ENCODE data around the gene TM2D3. TPM values are rescaled to one million over a fixed set of nuclear protein-coding genes. Genes with fewer than 3 reads are reported as not detected.

The TM2D3 gene
- total RNA-seq, 1 experiment from 2014 or later: 23.1 TPM

DNA sequence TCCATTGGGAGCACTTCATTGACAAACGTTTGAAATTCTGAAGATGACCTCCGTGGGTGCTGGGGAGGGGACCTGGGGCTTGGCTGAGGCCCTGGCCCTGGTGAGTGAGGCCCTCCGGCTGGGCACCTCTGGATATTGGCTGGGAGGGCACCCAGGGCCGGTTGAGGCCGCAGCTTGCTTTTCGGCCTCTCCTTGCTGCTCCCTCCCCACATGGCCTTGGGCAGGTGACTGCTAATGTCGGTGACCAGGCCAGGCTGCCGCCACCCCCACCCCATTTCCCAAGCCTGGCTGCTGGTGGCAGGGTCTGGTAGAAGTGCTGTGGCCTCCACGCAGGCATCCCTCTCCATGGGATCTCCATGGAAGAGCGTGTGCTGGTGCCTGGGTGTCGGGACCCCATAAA lies 39.5 kb downstream of the TM2D3 start (continued):
- no peak for TF ChIP-seq HMGA2 (CRISPR knock-in tag; IDR thresholded peaks at IDR 0.05)
- TF ChIP-seq ZNF396 (CRISPR knock-in tag; IDR thresholded peaks at IDR 0.05; ENCODE audit: borderline replicate concordance): no peak
- no peak for TF ChIP-seq GRHL2 (CRISPR knock-in tag; IDR thresholded peaks at IDR 0.05; ENCODE audit: insufficient replicate concordance, severe bottlenecking)
- TF ChIP-seq, protein P1, sequence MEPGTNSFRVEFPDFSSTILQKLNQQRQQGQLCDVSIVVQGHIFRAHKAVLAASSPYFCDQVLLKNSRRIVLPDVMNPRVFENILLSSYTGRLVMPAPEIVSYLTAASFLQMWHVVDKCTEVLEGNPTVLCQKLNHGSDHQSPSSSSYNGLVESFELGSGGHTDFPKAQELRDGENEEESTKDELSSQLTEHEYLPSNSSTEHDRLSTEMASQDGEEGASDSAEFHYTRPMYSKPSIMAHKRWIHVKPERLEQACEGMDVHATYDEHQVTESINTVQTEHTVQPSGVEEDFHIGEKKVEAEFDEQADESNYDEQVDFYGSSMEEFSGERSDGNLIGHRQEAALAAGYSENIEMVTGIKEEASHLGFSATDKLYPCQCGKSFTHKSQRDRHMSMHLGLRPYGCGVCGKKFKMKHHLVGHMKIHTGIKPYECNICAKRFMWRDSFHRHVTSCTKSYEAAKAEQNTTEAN (CRISPR knock-in tag; IDR thresholded peaks at IDR 0.05): no peak
- TF ChIP-seq, protein P2, sequence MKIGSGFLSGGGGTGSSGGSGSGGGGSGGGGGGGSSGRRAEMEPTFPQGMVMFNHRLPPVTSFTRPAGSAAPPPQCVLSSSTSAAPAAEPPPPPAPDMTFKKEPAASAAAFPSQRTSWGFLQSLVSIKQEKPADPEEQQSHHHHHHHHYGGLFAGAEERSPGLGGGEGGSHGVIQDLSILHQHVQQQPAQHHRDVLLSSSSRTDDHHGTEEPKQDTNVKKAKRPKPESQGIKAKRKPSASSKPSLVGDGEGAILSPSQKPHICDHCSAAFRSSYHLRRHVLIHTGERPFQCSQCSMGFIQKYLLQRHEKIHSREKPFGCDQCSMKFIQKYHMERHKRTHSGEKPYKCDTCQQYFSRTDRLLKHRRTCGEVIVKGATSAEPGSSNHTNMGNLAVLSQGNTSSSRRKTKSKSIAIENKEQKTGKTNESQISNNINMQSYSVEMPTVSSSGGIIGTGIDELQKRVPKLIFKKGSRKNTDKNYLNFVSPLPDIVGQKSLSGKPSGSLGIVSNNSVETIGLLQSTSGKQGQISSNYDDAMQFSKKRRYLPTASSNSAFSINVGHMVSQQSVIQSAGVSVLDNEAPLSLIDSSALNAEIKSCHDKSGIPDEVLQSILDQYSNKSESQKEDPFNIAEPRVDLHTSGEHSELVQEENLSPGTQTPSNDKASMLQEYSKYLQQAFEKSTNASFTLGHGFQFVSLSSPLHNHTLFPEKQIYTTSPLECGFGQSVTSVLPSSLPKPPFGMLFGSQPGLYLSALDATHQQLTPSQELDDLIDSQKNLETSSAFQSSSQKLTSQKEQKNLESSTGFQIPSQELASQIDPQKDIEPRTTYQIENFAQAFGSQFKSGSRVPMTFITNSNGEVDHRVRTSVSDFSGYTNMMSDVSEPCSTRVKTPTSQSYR (CRISPR knock-in tag; IDR thresholded peaks at IDR 0.05): no peak
- TF ChIP-seq, protein P3, sequence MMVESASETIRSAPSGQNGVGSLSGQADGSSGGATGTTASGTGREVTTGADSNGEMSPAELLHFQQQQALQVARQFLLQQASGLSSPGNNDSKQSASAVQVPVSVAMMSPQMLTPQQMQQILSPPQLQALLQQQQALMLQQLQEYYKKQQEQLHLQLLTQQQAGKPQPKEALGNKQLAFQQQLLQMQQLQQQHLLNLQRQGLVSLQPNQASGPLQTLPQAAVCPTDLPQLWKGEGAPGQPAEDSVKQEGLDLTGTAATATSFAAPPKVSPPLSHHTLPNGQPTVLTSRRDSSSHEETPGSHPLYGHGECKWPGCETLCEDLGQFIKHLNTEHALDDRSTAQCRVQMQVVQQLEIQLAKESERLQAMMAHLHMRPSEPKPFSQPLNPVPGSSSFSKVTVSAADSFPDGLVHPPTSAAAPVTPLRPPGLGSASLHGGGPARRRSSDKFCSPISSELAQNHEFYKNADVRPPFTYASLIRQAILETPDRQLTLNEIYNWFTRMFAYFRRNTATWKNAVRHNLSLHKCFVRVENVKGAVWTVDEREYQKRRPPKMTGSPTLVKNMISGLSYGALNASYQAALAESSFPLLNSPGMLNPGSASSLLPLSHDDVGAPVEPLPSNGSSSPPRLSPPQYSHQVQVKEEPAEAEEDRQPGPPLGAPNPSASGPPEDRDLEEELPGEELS (CRISPR knock-in tag; IDR thresholded peaks at IDR 0.05): no peak

DNA sequence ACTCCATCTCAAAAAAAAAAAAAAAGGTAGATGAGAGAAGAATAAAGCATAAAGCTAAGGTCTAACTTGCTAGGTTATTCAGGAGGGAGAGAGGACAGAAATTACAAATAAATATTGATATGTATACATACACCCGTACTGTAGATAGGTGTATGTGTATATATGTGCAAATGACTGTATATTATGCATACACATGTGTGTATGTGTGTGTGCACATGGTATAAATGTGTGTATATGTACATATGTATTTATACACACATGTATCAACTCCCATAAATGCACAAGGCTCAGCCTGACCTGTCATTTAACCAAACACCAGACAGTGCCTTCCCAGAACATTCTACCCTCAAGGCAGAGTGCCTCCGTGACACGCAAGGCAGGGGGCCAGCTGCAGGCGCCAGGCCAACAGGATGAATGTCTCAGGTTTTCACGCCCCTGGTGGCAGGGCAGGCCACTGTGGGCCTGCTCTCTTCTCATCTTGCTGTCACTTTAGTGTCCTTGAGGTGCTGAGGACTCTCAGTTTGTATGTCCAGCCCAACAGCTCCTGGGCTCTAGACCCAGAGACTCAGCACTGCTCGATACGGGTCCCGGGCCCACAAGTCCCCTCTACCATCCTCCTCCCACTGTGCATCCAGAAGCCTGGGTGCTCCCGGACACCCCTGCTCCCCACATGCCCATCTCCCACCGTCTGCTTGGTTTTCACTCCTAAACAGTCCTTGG lies 40.4 kb downstream of the TM2D3 start:
- H3K36me3 Mint-ChIP-seq: no peaks in the 10 kb centered on the region
- POLR2A ChIA-PET: no interaction called here

More for the DNA sequence above, 40.4 kb downstream of the TM2D3 start:
- TF ChIP-seq, protein P3 (CRISPR knock-in tag; IDR thresholded peaks at IDR 0.05): no peak
- TF ChIP-seq NR1H2 (CRISPR knock-in tag; IDR thresholded peaks at IDR 0.05) (no peak), EMX1 (CRISPR knock-in tag; IDR thresholded peaks at IDR 0.05) (no peak), SOX15 (CRISPR knock-in tag; IDR thresholded peaks at IDR 0.05) (no peak), ZBTB21 (CRISPR knock-in tag; IDR thresholded peaks at IDR 0.05; ENCODE audit: borderline replicate concordance) (no peak), JUN (CRISPR knock-in tag; IDR thresholded peaks at IDR 0.05) (no peak), SMAD4 (CRISPR knock-in tag; IDR thresholded peaks at IDR 0.05) (no peak)
- TF ChIP-seq, protein P4, sequence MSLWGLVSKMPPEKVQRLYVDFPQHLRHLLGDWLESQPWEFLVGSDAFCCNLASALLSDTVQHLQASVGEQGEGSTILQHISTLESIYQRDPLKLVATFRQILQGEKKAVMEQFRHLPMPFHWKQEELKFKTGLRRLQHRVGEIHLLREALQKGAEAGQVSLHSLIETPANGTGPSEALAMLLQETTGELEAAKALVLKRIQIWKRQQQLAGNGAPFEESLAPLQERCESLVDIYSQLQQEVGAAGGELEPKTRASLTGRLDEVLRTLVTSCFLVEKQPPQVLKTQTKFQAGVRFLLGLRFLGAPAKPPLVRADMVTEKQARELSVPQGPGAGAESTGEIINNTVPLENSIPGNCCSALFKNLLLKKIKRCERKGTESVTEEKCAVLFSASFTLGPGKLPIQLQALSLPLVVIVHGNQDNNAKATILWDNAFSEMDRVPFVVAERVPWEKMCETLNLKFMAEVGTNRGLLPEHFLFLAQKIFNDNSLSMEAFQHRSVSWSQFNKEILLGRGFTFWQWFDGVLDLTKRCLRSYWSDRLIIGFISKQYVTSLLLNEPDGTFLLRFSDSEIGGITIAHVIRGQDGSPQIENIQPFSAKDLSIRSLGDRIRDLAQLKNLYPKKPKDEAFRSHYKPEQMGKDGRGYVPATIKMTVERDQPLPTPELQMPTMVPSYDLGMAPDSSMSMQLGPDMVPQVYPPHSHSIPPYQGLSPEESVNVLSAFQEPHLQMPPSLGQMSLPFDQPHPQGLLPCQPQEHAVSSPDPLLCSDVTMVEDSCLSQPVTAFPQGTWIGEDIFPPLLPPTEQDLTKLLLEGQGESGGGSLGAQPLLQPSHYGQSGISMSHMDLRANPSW (CRISPR knock-in tag; conservative IDR thresholded peaks at IDR 0.05; ENCODE audit: low read depth): no peak
- ATAC-seq (no peak), DNase-seq (ENCODE audit: low spot score) (no peak)
- Mint-ChIP-seq H3K27ac (no peak overlapping the region), H3K27me3 (ENCODE audit: low read depth) (peaks cover 10% of the 10 kb centered on the region), H3K9me3 (no peaks in the 10 kb centered on the region), H3K4me3 (no peak overlapping the region), H3K4me1 (peaks cover 17% of the 10 kb centered on the region)
- CTCF ChIA-PET: no interaction called here

Data from WTC11 (cell line).